HepG2 (cell line): ENCODE data around the gene PHF5A. TPM values are rescaled to one million over a fixed set of nuclear protein-coding genes. Genes with fewer than 3 reads are reported as not detected.
A peak's percentile ranks its signal among the peaks of the same experiment; 100 is the strongest.

Experiments
- BCL6 ChIP-seq: IDR thresholded peaks from 2 replicates; pipeline ENCODE4 v1.6.1; 2016; ENCODE audit warnings: missing genetic modification reagents, missing compliant biosample characterization
- CENPX ChIP-seq: sonication (generic); formaldehyde crosslinking; IDR thresholded peaks from 2 replicates; pipeline ENCODE4 v1.9.0; 2021; ENCODE audit warnings: mild to moderate bottlenecking, missing genetic modification reagents, moderate library complexity
- HNRNPK ChIP-seq: fragments of 200-400 bp; formaldehyde crosslinking; IDR thresholded peaks from 2 replicates; pipeline ENCODE4 v1.6.1; 2018; ENCODE audit warnings: low read length, low read depth, moderate library complexity, mild to moderate bottlenecking; ENCODE audit not compliant: poor library complexity, severe bottlenecking
- HNRNPL ChIP-seq: fragments of 200-400 bp; formaldehyde crosslinking; IDR thresholded peaks from 2 replicates; pipeline ENCODE4 v1.6.1; 2017; ENCODE audit warnings: mild to moderate bottlenecking, low read depth, low read length
- TAF1 ChIP-seq: sonication (generic); formaldehyde crosslinking; IDR thresholded peaks from 2 replicates; pipeline ENCODE4 v1.4.0; 2020; ENCODE audit warnings: missing genetic modification reagents
- ZNF333 ChIP-seq: sonication (generic); formaldehyde crosslinking; IDR thresholded peaks from 2 replicates; pipeline ENCODE4 v1.4.0; 2020; ENCODE audit warnings: mild to moderate bottlenecking, missing genetic modification reagents, borderline replicate concordance
- ZNF614 ChIP-seq: IDR thresholded peaks from 2 replicates; pipeline ENCODE4 v1.6.1; 2018; ENCODE audit warnings: missing biosample characterization, missing genetic modification reagents, inconsistent platforms, borderline replicate concordance
- polyA plus RNA-seq, 8 experiments: library from polyadenylated mRNA; depleted of rRNA in 3 of 8; stranded (reverse) in 7 of 8; unstranded in 1 of 8; fragments of >200 nt; fragmentation: Illumina TruSeq in 4 of 8; extraction: Trizol in 4 of 8; gene quantifications; 2 replicates each; pipeline versions ENCODE4 v1.2.1 to v1.2.3, GENCODE V29; 2011 to 2016; ENCODE audit warnings: low read depth in 4 of 8, missing spikeins in 1 of 8, mixed read lengths in 1 of 8; ENCODE audit not compliant: insufficient read depth in 1 of 8
- total RNA-seq, 5 experiments: library from RNA; depleted of rRNA; stranded (reverse); fragments of >200 nt; fragmentation: Illumina TruSeq; extraction: Trizol; gene quantifications; 2 replicates each; pipeline ENCODE4 v1.2.3, GENCODE V29; 2016; ENCODE audit warnings: low read depth in 1 of 5
- TF ChIP-seq, protein P1 (sequence below), 2 experiments: fragments of 450-650 bp in 1 of 2; sonication (generic) in 1 of 2; formaldehyde crosslinking in 1 of 2; IDR thresholded peaks; 2 replicates each; pipeline versions ENCODE4 v1.6.1 to v1.8.0; 2016 to 2022; ENCODE audit warnings: antibody characterized with exemption in 1 of 2, mild to moderate bottlenecking in 1 of 2, missing genetic modification reagents in 1 of 2
- TF ChIP-seq, protein P2 (sequence below): sonication (generic); formaldehyde crosslinking; IDR thresholded peaks from 2 replicates; pipeline ENCODE4 v1.4.0; 2020; ENCODE audit warnings: missing genetic modification reagents
- TF ChIP-seq, protein P3 (sequence below): sonication (generic); formaldehyde crosslinking; IDR thresholded peaks from 2 replicates; pipeline ENCODE4 v1.4.0; 2020; ENCODE audit warnings: missing genetic modification reagents, mild to moderate bottlenecking, borderline replicate concordance

The PHF5A gene
- total and polyA plus RNA-seq, 2 of the 13 experiments (the other 11 are each of a cell fraction or from before 2014, with no cell fraction given) = 56.6 to 105 TPM

DNA sequence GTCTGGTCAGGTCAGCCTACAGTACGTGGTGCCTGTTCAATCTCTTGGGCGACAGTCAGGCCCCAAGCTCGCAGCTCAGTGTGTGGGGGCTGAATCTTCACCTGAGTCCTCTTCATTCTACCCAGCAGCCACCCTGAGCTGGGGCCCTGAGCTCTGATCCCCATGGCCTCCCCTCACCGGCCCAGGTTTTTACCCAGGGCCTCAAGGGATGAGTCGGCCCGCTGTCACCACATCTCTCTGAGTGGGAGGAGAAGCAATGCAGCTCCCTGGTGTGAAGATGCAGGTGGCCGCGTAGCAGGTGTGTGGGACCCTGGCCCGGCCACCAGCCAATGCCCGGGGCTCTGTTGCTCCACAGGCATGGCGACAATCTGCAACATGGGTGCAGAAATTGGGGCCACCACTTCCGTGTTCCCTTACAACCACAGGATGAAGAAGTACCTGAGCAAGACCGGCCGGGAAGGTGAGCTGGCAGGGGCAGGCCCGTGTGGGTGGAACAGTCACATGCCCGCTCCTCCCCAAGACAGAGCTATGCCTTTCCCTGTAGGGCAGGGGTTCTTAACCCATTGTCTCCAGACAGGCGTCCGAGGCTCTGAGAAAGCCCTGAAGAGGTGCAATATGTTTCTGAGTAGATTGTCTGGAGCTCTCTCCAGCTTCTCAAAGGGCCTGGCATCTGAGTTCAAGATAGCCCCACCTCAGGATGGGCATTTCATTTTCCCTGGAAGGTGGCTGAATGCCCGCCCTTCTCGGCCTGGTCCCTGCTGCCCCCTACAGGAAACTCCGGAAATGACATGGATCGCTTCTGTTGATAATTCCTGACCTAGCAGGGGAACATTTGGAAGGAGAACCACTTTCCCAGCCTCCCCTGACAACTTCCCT is 48.9 kb upstream of the PHF5A start (continued):
- TF ChIP-seq, protein P1, sequence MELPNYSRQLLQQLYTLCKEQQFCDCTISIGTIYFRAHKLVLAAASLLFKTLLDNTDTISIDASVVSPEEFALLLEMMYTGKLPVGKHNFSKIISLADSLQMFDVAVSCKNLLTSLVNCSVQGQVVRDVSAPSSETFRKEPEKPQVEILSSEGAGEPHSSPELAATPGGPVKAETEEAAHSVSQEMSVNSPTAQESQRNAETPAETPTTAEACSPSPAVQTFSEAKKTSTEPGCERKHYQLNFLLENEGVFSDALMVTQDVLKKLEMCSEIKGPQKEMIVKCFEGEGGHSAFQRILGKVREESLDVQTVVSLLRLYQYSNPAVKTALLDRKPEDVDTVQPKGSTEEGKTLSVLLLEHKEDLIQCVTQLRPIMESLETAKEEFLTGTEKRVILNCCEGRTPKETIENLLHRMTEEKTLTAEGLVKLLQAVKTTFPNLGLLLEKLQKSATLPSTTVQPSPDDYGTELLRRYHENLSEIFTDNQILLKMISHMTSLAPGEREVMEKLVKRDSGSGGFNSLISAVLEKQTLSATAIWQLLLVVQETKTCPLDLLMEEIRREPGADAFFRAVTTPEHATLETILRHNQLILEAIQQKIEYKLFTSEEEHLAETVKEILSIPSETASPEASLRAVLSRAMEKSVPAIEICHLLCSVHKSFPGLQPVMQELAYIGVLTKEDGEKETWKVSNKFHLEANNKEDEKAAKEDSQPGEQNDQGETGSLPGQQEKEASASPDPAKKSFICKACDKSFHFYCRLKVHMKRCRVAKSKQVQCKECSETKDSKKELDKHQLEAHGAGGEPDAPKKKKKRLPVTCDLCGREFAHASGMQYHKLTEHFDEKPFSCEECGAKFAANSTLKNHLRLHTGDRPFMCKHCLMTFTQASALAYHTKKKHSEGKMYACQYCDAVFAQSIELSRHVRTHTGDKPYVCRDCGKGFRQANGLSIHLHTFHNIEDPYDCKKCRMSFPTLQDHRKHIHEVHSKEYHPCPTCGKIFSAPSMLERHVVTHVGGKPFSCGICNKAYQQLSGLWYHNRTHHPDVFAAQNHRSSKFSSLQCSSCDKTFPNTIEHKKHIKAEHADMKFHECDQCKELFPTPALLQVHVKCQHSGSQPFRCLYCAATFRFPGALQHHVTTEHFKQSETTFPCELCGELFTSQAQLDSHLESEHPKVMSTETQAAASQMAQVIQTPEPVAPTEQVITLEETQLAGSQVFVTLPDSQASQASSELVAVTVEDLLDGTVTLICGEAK (IDR thresholded peaks at IDR 0.05) = no peak
- TF ChIP-seq, protein P1 (CRISPR knock-in tag; IDR thresholded peaks at IDR 0.05) = no peak
- TF ChIP-seq HNRNPL (0 out of 2 replicates have a peak, but pooled peaks have one; percentile 21), ZNF614 (0 out of 2 replicates have a peak, but pooled peaks have one; percentile 22), HNRNPK (no peak), ZNF333 (CRISPR knock-in tag) (no peak), TAF1 (CRISPR knock-in tag) (no peak), BCL6 (peak; percentile 16; the same call in 1 of the 2 replicates), CENPX (no peak)
- TF ChIP-seq, protein P2, sequence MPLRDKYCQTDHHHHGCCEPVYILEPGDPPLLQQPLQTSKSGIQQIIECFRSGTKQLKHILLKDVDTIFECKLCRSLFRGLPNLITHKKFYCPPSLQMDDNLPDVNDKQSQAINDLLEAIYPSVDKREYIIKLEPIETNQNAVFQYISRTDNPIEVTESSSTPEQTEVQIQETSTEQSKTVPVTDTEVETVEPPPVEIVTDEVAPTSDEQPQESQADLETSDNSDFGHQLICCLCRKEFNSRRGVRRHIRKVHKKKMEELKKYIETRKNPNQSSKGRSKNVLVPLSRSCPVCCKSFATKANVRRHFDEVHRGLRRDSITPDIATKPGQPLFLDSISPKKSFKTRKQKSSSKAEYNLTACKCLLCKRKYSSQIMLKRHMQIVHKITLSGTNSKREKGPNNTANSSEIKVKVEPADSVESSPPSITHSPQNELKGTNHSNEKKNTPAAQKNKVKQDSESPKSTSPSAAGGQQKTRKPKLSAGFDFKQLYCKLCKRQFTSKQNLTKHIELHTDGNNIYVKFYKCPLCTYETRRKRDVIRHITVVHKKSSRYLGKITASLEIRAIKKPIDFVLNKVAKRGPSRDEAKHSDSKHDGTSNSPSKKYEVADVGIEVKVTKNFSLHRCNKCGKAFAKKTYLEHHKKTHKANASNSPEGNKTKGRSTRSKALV = no peak
- TF ChIP-seq, protein P3, sequence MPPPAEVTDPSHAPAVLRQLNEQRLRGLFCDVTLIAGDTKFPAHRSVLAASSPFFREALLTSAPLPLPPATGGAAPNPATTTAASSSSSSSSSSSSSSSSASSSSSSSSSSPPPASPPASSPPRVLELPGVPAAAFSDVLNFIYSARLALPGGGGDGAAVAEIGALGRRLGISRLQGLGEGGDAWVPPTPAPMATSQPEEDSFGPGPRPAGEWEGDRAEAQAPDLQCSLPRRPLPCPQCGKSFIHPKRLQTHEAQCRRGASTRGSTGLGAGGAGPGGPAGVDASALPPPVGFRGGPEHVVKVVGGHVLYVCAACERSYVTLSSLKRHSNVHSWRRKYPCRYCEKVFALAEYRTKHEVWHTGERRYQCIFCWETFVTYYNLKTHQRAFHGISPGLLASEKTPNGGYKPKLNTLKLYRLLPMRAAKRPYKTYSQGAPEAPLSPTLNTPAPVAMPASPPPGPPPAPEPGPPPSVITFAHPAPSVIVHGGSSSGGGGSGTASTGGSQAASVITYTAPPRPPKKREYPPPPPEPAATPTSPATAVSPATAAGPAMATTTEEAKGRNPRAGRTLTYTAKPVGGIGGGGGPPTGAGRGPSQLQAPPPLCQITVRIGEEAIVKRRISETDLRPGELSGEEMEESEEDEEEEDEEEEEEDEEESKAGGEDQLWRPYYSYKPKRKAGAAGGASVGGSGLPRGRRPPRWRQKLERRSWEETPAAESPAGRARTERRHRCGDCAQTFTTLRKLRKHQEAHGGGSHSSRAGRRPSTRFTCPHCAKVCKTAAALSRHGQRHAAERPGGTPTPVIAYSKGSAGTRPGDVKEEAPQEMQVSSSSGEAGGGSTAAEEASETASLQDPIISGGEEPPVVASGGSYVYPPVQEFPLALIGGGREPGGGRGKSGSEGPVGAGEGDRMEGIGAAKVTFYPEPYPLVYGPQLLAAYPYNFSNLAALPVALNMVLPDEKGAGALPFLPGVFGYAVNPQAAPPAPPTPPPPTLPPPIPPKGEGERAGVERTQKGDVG (CRISPR knock-in tag) = 0 out of 2 replicates have a peak, but pooled peaks have one; percentile 34
